Upper lobe of left lung (tissue), 6 donors: ENCODE results near the gene ITPK1. TPM values are rescaled to one million over a fixed set of nuclear protein-coding genes. Genes with fewer than 3 reads are reported as not detected.
A peak's percentile ranks its signal among the peaks of the same experiment; 100 is the strongest.

Experiments
- ATAC-seq, 2 donors: fragments of 200-7000 bp; cut with Tn5 transposase; one replicate each; pipeline ENCODE4 v1.9.1; 2022; ENCODE audit warnings: mild to moderate bottlenecking in 2 of 2, moderate library complexity in 2 of 2; ENCODE audit not compliant: low FRiP score in 2 of 2
- DNase-seq, 2 donors: peaks; one replicate each; pipeline ENCODE4 v3.0.0-alpha.2; 2019 to 2020
- H3K27ac ChIP-seq, 4 donors: fragments of 200-600 bp; sonication (generic); one replicate each; pipeline ENCODE4 v1.5.1; 2016 to 2019
- H3K27me3 ChIP-seq, 4 donors: fragments of 200-600 bp; sonication (generic); one replicate each; pipeline ENCODE4 v1.5.1; 2017 to 2019
- H3K36me3 ChIP-seq, 4 donors: fragments of 200-600 bp; sonication (generic); one replicate each; pipeline ENCODE4 v1.5.1; 2016 to 2019
- H3K4me1 ChIP-seq, 4 donors: fragments of 200-600 bp; sonication (generic); one replicate each; pipeline ENCODE4 v1.5.1; 2018 to 2019
- H3K4me3 ChIP-seq, 4 donors: fragments of 200-600 bp; sonication (generic); one replicate each; pipeline ENCODE4 v1.5.1; 2017 to 2019; ENCODE audit warnings: mild to moderate bottlenecking in 2 of 4, moderate library complexity in 1 of 4
- H3K9me3 ChIP-seq, 4 donors: fragments of 200-600 bp; sonication (generic); one replicate each; pipeline ENCODE4 v1.5.1; 2018 to 2019
- EP300 ChIP-seq, 4 donors: sonication (generic); formaldehyde crosslinking; IDR thresholded peaks; one replicate each; pipeline ENCODE4 v1.5.1; 2017; ENCODE audit warnings: antibody characterized with exemption in 4 of 4, control low read depth in 2 of 4
- POLR2A ChIP-seq, 4 donors: fragments of 450-650 bp; IDR thresholded peaks; one replicate each; pipeline ENCODE4 v1.5.1; 2016 to 2017; ENCODE audit warnings: antibody characterized with exemption in 4 of 4, mild to moderate bottlenecking in 2 of 4
- POLR2AphosphoS5 ChIP-seq, 2 donors: sonication (generic); formaldehyde crosslinking; IDR thresholded peaks; one replicate each; pipeline ENCODE4 v1.5.1; 2017; ENCODE audit warnings: antibody characterized with exemption in 2 of 2
- WGBS, 2 donors: methylation state at CpG; one replicate each; pipeline ENCODE4 v1.1.5; 2017 to 2018; 5-methylcytosine and 5-hydroxymethylcytosine counted together
- total RNA-seq, 6 donors: library from RNA; depleted of rRNA in 4 of 6; stranded (reverse); fragments of >200 nt in 4 of 6; gene quantifications; one replicate each; pipeline versions ENCODE4 v1.1.0 to v1.2.1, GENCODE V29; 2016 to 2021
- TF ChIP-seq, protein P1 (sequence below), 6 experiments: fragments of 450-650 bp in 4 of 6; fragments of 200-600 bp in 2 of 6; sonication (generic) in 2 of 6; IDR thresholded peaks; one replicate each; pipeline ENCODE4 v1.5.1; 2016 to 2019; ENCODE audit warnings: antibody characterized with exemption in 6 of 6
- donor health status: DM: no; HTN: no; CAD: no; lungs with moderate emphysema.
- donor health status: DM: no; HTN: yes; CAD: no; lungs with severe emphysema.

The ITPK1 gene
- total RNA-seq, 6 donors from 2014 or later, result 41.9 to 128 (median 86.1) TPM

DNA sequence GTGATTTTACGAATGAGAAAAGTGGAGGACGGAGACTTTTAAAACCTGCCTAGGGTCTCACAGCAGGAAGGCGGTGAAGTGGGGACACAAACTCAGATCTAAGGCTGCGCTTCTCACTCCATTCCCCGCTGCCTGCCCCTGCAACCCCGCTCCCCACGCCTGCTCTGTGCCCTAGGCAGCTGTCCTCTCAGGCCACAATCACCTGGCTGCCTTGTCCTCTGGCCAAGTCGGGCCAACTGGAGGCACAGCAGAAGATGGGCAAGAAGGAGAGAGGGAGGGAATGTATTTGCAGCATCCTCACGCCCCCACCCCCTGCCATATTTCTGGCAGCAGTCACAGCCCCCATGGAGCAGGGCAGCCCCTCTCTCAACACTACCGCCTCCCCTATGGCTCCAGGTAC, 97.8 kb downstream of the ITPK1 start:
- Histone ChIP-seq H3K4me3 (no peak overlapping the region), H3K9me3 (no peaks in the 10 kb centered on the region), H3K27me3 (no peaks in the 10 kb centered on the region), H3K36me3 (peaks cover 0 to 21% (median 7%) of the 10 kb centered on the region in 4 donors), H3K4me1 (peaks cover 11 to 26% (median 15%) of the 10 kb centered on the region in 4 donors), H3K27ac (no peak overlapping the region)
- DNase-seq, result no peak
- no peak for ATAC-seq
- WGBS, 2 donors, result 92 to 93% methylated on average over 10 of the region's 10 CpGs
- no peak for TF ChIP-seq EP300 (IDR thresholded peaks at IDR 0.05)
- TF ChIP-seq, protein P1, sequence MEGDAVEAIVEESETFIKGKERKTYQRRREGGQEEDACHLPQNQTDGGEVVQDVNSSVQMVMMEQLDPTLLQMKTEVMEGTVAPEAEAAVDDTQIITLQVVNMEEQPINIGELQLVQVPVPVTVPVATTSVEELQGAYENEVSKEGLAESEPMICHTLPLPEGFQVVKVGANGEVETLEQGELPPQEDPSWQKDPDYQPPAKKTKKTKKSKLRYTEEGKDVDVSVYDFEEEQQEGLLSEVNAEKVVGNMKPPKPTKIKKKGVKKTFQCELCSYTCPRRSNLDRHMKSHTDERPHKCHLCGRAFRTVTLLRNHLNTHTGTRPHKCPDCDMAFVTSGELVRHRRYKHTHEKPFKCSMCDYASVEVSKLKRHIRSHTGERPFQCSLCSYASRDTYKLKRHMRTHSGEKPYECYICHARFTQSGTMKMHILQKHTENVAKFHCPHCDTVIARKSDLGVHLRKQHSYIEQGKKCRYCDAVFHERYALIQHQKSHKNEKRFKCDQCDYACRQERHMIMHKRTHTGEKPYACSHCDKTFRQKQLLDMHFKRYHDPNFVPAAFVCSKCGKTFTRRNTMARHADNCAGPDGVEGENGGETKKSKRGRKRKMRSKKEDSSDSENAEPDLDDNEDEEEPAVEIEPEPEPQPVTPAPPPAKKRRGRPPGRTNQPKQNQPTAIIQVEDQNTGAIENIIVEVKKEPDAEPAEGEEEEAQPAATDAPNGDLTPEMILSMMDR (IDR thresholded peaks at IDR 0.05), result no peak
- no peak for TF ChIP-seq POLR2A (IDR thresholded peaks at IDR 0.05)
- TF ChIP-seq POLR2AphosphoS5 (IDR thresholded peaks at IDR 0.05), result no peak

DNA sequence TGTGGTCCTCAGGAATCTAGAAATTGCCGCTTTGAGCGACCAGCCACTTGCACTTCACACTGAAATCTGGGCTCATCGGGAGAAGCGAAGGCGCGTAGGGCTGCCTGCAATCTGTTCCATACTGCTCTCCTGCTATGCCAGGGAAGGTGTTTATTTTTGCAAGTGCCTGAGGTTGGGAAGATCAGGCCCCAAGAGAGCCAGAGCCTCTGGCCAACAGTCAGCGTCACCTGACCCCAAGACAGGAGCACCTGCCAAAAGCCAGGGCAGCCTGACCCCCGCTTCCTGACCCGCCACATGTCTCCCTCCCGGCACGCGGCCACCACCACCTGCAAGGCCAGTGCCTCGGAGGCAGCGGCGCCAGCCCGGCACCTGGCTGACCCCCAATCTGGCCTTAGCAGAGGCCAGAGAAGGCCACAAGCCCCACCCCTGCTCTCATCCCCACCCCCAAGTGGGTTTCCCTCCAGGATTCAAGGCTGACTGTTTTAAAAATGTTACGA, 98.4 kb downstream of the ITPK1 start:
- H3K36me3 ChIP-seq, result peaks cover 0 to 21% (median 7%) of the 10 kb centered on the region in 4 donors
- ATAC-seq (no peak), DNase-seq (peak in 1 of 2 donors; percentile 85)
- TF ChIP-seq POLR2AphosphoS5 (IDR thresholded peaks at IDR 0.05), result no peak
- TF ChIP-seq POLR2A (IDR thresholded peaks at IDR 0.05), result no peak
- TF ChIP-seq, protein P1 (IDR thresholded peaks at IDR 0.05), result no peak
- no peaks in the 10 kb centered on the region for H3K27me3 ChIP-seq
- no peak overlapping the region for H3K4me3 ChIP-seq
- H3K9me3 ChIP-seq, result no peaks in the 10 kb centered on the region
- WGBS, 2 donors, result 89 to 92% methylated on average over 4 to 17 of the region's 17 CpGs
- no peak overlapping the region for H3K27ac ChIP-seq
- H3K4me1 ChIP-seq, result peaks cover 16 to 32% (median 19%) of the 10 kb centered on the region in 4 donors

DNA sequence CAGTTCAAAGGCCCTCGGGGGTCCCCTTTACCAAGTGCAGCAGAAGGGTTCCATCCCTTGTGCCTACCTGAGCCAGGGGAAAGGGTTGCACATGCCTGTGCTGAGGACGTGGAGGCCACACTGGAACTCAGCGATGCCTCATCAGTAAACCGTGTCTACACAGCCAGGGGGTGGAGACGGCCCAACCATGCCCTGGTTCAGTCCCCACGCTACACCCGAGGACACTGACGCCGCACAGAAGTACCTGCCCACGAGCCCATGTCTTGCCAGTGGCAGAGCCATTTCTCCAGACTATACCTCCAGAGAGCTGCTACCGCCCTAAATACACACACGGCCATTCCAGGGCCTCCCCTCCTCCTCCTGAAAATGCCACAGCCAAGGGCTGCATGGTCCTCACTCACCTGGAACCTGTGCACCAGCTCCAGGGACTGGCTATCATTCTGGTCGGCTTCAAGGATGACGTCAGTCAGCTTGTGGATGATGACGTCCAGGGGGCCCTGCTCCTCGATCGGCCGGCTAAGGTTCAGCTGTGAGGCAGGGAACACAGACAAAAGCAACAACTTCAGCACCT, 99.4 kb downstream of the ITPK1 start:
- TF ChIP-seq EP300 (IDR thresholded peaks at IDR 0.05), result no peak
- TF ChIP-seq, protein P1 (IDR thresholded peaks at IDR 0.05), result no peak
- TF ChIP-seq POLR2A (IDR thresholded peaks at IDR 0.05), result no peak
- no peak for TF ChIP-seq POLR2AphosphoS5 (IDR thresholded peaks at IDR 0.05)
- Histone ChIP-seq H3K27ac (no peak overlapping the region), H3K4me3 (no peak overlapping the region), H3K36me3 (peaks cover 0 to 21% (median 7%) of the 10 kb centered on the region in 4 donors), H3K9me3 (no peaks in the 10 kb centered on the region), H3K27me3 (no peaks in the 10 kb centered on the region), H3K4me1 (peaks cover 18 to 41% (median 28%) of the 10 kb centered on the region in 4 donors)
- ATAC-seq (no peak), DNase-seq (no peak)
- WGBS, 2 donors, result 90 to 92% methylated on average over 13 to 17 of the region's 18 CpGs

DNA sequence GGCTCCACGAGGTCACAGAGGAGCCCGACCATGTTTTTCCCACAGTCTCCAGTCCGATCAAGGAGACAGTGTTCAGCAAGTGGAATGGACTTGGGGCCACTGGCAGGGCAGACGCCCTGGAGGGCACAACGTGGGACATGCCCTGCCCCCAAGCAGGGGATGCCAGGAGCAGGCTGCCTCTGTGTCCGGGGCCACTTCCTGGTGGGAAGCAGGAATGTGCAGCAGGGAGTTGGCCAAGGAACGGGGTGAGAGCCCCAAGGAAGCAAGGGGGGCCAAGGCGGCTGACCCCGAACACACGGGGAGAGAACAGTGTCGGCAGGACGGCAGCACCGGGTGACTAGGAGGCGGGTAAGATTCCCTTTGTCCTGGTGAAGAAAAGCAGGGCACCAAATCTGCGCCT, 100.2 kb downstream of the ITPK1 start:
- peaks cover 0 to 21% (median 7%) of the 10 kb centered on the region in 4 donors for H3K36me3 ChIP-seq
- H3K27me3 ChIP-seq, result no peaks in the 10 kb centered on the region
- peaks cover 18 to 49% (median 36%) of the 10 kb centered on the region in 4 donors for H3K4me1 ChIP-seq
- no peaks in the 10 kb centered on the region for H3K9me3 ChIP-seq
- no peak overlapping the region for H3K4me3 ChIP-seq
- no peak overlapping the region for H3K27ac ChIP-seq
- no peak for ATAC-seq
- no peak for TF ChIP-seq POLR2AphosphoS5 (IDR thresholded peaks at IDR 0.05)
- no peak for TF ChIP-seq POLR2A (IDR thresholded peaks at IDR 0.05)
- TF ChIP-seq, protein P1 (IDR thresholded peaks at IDR 0.05), result no peak
- 87 to 90% methylated on average over 15 of the region's 15 CpGs for WGBS, 2 donors
- no peak for DNase-seq

DNA sequence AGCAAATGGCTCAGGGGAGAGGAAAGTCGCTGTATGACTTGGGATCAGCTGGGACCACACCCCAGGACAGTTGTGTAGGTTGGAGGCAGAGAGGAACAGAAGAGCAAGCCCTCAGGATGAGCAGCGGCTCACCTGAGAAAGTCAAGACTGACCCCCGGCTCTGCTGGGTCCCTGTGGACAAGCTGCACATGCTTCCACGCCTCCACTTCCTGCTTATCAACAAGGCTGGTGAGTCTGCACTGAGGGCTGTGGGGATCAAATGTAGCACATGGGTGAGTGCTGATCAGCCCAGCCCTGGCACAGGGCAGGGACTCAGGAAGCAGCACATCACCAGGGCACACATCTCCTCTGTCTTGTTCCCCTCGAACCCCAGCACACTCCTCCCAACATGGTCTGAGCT, 100.7 kb downstream of the ITPK1 start:
- 85 to 94% methylated on average over 5 of the region's 5 CpGs for WGBS, 2 donors
- no peak for TF ChIP-seq POLR2A (IDR thresholded peaks at IDR 0.05)
- TF ChIP-seq, protein P1 (IDR thresholded peaks at IDR 0.05), result no peak
- no peak for TF ChIP-seq POLR2AphosphoS5 (IDR thresholded peaks at IDR 0.05)
- no peak for TF ChIP-seq EP300 (IDR thresholded peaks at IDR 0.05)

More for the DNA sequence above, 100.7 kb downstream of the ITPK1 start:
- Histone ChIP-seq H3K4me1 (peaks cover 18 to 54% (median 40%) of the 10 kb centered on the region in 4 donors), H3K9me3 (no peaks in the 10 kb centered on the region), H3K27ac (no peak overlapping the region), H3K36me3 (peaks cover 0 to 21% (median 7%) of the 10 kb centered on the region in 4 donors), H3K27me3 (no peaks in the 10 kb centered on the region), H3K4me3 (no peak overlapping the region)
- ATAC-seq (no peak), DNase-seq (no peak)
